HG03432 (cell line): ENCODE results near the gene HEG1.

Experiments used
- ATAC-seq: cut with Tn5 transposase; IDR thresholded peaks from one replicate; pipeline ENCODE4 v1.9.1; 2021; ENCODE audit warnings: mild to moderate bottlenecking, moderate library complexity; ENCODE audit not compliant: unreplicated experiment

HEG1 gene

DNA sequence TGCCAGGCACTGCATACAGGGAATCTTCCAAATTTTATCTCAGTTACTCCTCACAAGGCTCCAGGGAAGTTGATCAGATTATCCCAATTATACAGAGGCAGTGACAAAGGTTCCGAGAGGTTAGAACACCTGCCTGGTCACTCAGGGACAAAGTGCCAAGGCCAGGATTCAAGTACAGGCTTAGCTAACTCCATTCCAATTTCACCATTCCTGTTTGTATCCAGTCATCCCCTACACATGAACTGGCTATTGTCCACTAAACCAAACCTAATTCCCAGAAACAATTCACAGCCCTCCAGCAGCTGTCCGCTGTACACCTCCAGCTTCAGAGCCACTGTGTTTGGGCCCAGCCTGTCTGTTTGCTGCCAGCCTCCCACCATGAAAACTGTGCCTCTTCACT, 137.3 kb downstream of the HEG1 start:
- no peak for ATAC-seq

GRCh38 chr3:124916837-124917409, 138.9 kb downstream of the HEG1 start:
- ATAC-seq = no peak
